ENCODE measurements around the gene C1QTNF9.
"Not testable (repeated sequence)": the region's sequence is repeated elsewhere in the genome, so short reads cannot be mapped to it uniquely, and the experiment has no call there.

DNA sequence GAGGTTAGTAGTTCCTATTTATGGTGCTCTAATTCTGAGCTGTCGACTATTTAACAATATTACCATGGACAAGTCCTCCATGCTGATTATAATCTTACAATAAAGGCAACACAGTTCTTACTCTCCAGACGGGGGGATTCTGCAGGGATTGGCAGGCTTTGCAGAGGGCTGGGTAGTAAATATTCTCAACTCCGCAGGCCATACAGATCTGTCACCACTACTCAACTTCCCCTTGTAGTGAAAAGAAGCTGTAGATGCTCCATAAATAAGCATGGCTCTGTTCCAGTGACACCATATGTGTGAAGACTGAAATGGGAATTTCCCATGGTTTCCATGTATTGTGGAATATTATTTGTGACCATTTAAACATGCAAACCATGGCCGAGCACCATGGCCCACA lies 9.5 kb downstream of the C1QTNF9 start:
- not testable (repeated sequence) for TF ChIP-seq POLR2A (IDR thresholded peaks at IDR 0.05; ENCODE audit: low read depth, low read length); FOS (IDR thresholded peaks at IDR 0.05; ENCODE audit: borderline replicate concordance, insufficient read depth, low read length); POLR2AphosphoS5 (IDR thresholded peaks at IDR 0.05; ENCODE audit: insufficient read depth, low read depth, low read length); EZH2 (IDR thresholded peaks at IDR 0.05; ENCODE audit: borderline replicate concordance, low read depth, low read length, severe bottlenecking); GATA2 (IDR thresholded peaks at IDR 0.05; ENCODE audit: insufficient read depth, insufficient read length, low read depth, low read length); MYC (IDR thresholded peaks at IDR 0.05; ENCODE audit: low read depth, low read length); JUN (IDR thresholded peaks at IDR 0.05; ENCODE audit: borderline replicate concordance, insufficient read depth, insufficient read length, low read depth)
- TF ChIP-seq, protein P1, sequence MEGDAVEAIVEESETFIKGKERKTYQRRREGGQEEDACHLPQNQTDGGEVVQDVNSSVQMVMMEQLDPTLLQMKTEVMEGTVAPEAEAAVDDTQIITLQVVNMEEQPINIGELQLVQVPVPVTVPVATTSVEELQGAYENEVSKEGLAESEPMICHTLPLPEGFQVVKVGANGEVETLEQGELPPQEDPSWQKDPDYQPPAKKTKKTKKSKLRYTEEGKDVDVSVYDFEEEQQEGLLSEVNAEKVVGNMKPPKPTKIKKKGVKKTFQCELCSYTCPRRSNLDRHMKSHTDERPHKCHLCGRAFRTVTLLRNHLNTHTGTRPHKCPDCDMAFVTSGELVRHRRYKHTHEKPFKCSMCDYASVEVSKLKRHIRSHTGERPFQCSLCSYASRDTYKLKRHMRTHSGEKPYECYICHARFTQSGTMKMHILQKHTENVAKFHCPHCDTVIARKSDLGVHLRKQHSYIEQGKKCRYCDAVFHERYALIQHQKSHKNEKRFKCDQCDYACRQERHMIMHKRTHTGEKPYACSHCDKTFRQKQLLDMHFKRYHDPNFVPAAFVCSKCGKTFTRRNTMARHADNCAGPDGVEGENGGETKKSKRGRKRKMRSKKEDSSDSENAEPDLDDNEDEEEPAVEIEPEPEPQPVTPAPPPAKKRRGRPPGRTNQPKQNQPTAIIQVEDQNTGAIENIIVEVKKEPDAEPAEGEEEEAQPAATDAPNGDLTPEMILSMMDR (IDR thresholded peaks at IDR 0.05; ENCODE audit: extremely low read depth in 1 of 2, insufficient read depth in 1 of 2, low read depth in 1 of 2, low read length in 2 of 2) = not testable (repeated sequence)
- TF ChIP-seq, protein P2, sequence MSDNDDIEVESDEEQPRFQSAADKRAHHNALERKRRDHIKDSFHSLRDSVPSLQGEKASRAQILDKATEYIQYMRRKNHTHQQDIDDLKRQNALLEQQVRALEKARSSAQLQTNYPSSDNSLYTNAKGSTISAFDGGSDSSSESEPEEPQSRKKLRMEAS (IDR thresholded peaks at IDR 0.05; ENCODE audit: insufficient read depth, insufficient read length) = not testable (repeated sequence)
